NT2/D1 (cell line): ENCODE results near the gene OSBP2.

Source experiments
- SUZ12 ChIP-seq: IDR thresholded peaks from 2 replicates; pipeline ENCODE4 v1.6.1; 2011; ENCODE audit not compliant: insufficient read length, insufficient read depth; ENCODE audit errors: extremely low read depth
- YY1 ChIP-seq: IDR thresholded peaks from 2 replicates; pipeline ENCODE4 v1.6.1; 2011; ENCODE audit not compliant: insufficient read length, insufficient read depth
- ZNF274 ChIP-seq: IDR thresholded peaks from 2 replicates; pipeline ENCODE4 v1.6.1; 2011; ENCODE audit warnings: mild to moderate bottlenecking, low read depth, low read length

GRCh38 chr22:30910358-30910757 is 215.7 kb downstream of the OSBP2 start:
- TF ChIP-seq YY1 (no peak), ZNF274 (no peak), SUZ12 (no peak)
